HTERT RPE-1 (cell line): ENCODE results near the gene SV2C.

Source experiments
- in situ Hi-C: fragments of 300-500 bp; cut with MboI; formaldehyde crosslinking; loops from 4 replicates; pipeline ENCODE4 v1.14.3; 2020; ENCODE audit warnings: low sequenced_read_pairs

Gene SV2C

DNA sequence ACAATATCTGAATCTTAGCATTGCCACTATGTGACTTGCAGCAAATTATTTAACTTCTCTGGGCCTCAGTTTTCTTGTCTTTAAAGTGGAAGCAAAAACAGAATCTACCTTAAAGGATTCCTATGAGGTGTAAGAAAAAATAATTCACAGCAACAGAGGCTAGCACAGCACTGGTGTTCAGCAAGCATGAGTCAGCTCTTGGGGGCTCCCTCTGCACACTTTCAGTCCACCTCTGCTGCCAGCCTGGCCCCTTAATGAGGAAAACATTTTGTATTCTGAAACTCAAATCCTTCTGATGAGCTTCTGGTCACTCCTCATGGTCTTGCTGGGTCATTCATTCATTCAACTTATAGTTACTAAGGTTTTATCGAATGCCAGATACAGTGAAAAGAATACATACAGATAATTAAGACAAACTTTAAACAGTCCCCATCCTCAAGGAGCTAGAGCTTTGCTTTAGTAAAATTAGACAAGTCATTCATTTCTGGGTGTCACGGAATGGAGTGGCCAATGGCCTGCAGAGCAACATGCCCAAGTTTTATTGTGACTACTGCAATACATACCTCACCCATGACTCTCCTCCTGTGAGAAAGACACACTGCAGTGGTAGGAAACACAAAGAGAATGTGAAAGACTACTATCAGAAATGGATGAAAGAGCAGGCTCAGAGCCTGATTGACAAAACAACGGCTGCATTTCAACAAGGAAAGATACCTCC, 293.1 kb downstream of the SV2C start:
- in situ Hi-C loops = no loop called here

GRCh38 chr5:76376866-76377230, 293.7 kb downstream of the SV2C start:
- in situ Hi-C loops = no loop called here

GRCh38 chr5:76378355-76378754, 295.2 kb downstream of the SV2C start:
- in situ Hi-C loops = no loop called here

DNA sequence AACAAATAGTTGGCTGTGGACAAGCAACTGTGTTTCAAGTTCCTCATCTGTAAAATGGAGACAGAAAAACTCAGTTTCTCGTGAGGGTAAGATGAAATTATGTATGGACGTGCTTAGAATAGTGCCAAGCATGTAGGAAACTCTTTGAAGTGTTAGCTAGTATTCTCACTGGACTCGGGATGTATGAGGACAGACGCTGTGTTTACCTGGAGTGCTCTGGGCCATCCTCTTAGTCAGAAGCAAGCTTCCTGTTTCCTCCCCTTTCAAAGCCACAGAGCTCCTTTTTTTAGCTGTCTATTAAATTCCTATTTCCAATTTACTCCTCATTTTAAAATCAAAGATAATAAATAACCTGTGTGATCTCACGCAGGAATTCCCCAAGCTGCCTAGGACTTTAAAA, 296.1 kb downstream of the SV2C start:
- in situ Hi-C loops = no loop called here

- in situ Hi-C loops = no loop called here
Measured at GRCh38 chr5:76379855-76380254, 296.7 kb downstream of the SV2C start.

- in situ Hi-C loops = no loop called here
Measured at GRCh38 chr5:76380346-76381066, 297.3 kb downstream of the SV2C start.

DNA sequence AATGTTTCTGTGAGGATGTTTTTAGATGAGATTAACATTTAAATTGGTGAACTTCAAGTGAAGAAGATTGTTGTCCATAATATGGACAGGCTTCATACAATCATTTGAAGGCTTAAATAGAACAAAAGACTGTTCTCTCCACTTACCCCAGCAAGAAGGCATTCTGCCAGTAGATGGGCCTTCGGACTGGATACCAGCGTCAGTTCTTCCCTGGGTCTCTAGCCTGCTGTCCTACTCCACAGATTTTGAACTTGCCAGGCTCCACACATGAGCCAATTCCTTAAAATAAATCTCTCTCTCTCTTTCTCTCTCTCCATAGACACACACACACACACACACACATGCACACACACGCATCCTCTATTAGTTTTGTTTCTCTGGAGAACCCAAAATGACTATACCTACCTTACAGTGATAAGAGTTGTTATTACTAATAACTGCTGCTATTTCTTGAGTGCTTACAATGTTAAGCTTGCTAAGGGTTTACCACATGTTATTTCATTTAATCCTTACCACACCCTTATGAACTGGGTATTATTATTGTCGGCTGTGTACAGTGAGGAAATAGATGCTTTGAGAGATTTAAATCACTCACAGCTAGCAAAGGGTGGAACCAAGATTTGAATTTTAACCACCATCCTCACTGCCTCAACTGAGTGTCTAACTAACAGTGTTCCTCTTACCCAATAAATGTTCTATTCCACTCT, 300.1 kb downstream of the SV2C start:
- in situ Hi-C loops = no loop called here

GRCh38 chr5:76384189-76384588, 301.0 kb downstream of the SV2C start:
- in situ Hi-C loops = no loop called here

DNA sequence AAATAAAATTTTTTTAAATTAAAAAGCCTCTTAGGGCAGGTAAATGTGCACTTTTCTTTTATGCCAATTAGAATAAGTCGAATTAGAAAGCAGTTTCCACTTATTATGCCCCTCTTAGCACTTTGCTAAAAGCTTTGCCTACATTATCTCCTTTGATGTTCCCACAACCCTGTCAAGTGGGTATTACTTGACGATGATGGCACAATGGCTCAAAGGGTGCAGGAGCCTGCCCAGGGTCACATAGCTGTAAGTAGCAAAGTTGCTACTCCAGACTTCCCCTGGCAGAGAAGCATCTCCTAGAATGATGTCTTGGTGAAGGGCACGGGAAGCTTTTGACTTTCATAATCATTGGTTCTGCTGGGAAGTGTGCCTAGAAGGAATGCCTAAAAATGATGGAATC, 301.5 kb downstream of the SV2C start:
- in situ Hi-C loops = no loop called here

DNA sequence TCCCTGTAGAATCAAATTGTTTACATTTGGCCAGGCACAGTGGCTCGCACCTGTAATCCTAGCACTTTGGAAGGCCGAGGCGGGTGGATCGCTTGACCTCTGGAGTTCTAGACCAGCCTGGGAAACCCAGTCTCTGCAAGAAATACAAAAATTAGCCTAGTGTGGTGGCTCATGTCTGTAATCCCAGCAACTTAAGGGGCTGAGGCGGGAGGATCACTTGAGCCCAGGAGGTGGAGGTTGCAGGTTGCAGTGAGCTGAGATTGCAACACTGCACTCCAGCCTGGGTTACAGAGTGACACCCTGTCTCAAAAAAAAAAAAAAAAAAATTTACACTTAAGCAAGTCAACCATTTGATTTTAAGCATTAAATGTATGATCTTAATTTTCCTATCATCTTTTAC, 302.4 kb downstream of the SV2C start:
- in situ Hi-C loops = no loop called here

GRCh38 chr5:76386360-76386759, 303.2 kb downstream of the SV2C start:
- in situ Hi-C loops = no loop called here

GRCh38 chr5:76388236-76388635, 305.1 kb downstream of the SV2C start:
- in situ Hi-C loops = no loop called here

- in situ Hi-C loops = no loop called here
Measured at GRCh38 chr5:76388791-76389512, 305.8 kb downstream of the SV2C start.

DNA sequence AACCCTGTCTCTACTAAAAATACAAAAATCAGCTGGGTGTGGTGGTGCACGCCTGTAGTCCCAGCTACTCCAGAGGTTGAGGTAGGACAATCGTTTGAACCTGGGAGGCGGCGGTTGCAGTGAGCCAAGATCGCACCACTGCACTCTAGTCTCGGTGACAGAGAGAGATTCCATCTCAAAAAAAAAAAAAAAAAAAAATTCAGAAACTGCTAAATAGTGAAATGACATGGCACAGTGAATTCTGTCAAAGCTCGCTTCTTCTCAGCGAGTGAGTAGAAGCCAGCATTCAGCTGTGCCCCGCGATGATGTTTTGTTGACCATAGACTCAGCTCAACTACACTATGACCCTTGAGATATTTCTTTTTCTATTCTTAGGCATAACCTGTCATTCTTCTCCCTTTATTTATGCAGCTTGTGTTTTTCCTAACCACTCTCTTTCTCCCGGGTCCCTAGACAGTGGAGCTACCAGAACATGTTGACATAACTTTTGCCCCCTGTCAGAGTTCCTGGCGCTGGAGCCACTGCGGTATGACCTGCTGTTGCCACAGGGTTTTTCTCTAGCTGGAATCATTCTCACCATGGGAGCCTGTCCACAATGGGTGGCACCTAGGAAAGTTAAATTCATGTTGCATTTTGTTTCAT, 306.5 kb downstream of the SV2C start:
- in situ Hi-C loops = no loop called here

DNA sequence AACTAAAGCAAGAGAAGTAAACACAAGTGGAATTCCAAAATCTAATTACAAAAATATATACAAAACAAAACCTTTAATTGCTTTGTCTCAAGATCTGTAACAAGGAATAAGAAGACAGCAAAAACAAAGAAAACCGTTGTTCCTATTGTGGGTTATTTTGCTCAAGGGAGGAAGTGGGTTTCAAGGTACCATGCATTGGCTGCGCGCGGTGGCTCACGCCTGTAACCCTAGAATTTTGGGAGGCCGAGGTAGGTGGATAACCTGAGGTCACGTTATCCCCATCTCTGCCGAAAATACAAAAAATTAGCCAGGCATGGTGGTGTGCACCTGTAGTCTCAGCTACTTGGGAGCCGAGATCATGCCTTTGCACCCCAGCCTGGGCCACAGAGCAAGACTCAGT, 307.8 kb downstream of the SV2C start:
- in situ Hi-C loops = no loop called here

DNA sequence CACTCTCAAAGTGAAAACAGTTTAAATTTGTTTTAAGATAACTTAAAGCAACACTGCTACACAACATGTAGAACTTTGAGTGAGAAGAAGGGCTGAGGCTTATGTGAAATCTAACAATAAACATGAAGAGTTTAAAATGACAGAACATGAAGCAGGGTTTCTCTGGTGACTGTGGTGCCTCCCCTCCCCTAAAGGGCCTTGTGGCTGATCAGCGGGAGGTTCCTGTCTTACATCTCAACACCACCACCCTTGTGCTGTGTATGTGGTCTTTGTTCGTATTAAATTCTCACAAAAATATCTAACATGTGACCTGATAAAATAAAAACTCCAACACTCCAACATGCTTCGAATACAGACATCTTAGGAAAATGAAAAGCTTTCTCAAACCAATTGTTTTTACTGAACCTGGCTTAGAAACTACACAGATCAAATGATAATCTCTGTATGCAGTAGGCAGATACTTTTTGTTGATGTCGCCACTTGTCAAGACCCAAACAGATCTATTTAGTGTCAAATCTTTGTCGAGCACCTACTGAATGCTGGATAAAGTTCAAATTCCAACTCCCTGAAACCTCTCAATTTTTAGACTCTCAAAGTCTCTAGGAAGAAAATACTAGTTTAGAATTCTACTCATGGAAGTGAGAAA, 310.0 kb downstream of the SV2C start:
- in situ Hi-C loops = no loop called here

DNA sequence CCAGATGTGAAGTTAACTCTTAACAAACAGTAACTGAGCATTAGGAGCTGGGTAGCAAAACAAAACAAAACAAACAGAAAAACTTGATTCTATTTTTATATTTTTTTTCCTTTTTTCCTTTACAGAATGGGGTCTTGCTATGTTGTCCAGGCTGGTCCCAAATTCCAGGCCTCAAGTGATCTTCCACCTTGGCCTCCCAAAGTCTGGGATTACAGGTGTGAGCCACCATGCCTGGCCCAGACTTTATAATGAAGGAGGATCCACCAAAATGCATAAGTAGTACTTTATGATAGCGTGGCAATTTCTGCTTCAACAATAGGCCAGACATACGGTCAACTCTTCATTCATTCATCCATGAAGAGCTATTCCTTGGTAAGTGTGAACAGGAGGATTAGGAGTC, 314.0 kb downstream of the SV2C start:
- in situ Hi-C loops = no loop called here

GRCh38 chr5:76399268-76399667, 316.1 kb downstream of the SV2C start:
- in situ Hi-C loops = no loop called here

DNA sequence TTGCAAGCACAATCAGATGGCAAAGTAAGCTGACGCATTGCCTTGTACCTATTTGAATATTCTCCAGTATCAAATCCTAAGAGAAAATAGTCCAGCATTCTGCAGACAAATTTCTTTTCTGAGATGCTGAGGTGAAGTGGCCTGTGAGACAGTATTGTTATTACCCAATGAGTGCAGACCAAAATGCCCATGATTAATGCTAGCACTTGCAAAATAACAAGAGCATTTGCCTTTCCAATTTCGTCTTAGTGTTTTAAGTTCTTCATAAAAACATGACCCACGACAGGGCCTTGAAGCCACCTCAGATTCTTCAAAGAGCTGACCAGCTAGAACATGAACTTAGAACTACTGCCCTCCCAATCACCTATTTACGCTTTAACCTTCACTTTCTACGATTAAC, 317.3 kb downstream of the SV2C start:
- in situ Hi-C loops = no loop called here

DNA sequence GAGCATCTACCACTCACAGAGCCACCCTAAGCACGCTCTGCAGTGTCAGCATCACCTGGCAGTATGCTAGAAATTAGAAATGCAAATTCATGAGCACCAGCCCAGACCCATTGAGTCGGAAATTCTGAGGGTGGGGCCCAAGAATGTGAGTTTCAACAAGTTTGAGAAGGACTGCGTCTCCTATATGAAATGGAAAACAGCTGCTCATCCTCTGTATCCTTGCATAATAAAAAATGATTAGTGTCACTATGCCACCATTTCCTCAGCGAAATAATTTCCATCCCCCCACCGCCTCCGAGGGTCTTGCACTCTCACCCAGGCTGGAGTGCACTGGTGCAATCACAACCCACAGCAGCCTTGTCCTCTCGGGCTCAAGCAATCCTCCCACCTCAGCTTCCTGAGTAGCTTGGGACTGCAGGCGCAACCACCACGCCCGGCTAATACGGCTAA, 318.6 kb downstream of the SV2C start:
- in situ Hi-C loops = no loop called here
